Measurements from ENCODE around the gene SNAI3. TPM values are rescaled to one million over a fixed set of nuclear protein-coding genes. Genes with fewer than 3 reads are reported as not detected.
A peak's percentile ranks its signal among the peaks of the same experiment; 100 is the strongest.

The SNAI3 gene
- total RNA-seq (ENCODE audit: low replicate concordance), result not detected in 2 replicates

DNA sequence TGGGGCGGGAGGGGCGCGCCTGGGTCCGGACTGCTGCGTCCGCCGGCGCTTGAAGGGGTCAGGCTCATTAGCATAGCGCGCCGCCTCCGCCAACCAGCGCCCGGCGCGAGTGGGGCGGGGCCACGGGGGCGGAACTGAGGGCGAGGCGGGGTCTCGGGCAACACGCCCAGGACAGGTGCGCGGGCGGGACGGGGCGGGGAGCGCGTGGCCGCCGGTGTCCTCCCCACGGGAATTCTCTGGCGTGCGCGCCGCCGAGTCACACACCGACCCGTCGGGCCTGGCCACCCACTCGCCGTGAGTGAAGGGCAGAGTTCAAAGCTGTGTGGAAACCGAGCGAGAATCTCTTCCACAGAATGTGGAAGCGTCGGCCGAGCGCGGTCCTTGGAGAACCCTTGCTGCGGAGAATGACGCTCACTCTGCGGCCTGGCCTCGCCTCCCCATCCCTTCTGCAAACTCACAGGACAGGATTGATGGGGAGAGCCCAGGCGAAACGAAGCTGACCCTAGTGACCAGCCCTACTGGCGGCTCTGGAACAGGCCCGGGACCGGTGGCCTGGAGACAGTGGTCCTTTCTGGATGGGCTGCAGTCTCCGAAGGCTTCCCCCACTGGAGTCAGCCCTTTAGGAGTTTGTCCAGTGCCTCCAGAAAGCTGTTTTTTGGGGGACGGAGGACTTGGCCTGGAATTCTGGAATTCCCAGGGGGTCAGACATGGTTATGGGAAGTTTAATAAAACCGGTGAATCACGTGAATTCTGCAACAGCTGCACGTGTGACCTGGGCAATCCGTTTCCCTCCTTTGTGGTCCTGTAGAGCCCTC is at the start of gene SNAI3:
Gene SNAI3 (minus strand): TSS at position 69 of the 815 bp plus-strand sequence. CDS start 101 bp downstream, outside the sequence.
- TF ChIP-seq CTCF (IDR thresholded peaks at IDR 0.05; ENCODE audit: insufficient read depth, low read length), result no peak
- no peak for DNase-seq (ENCODE audit: low read depth)
- peak within 1 kb of the TSS; percentile 52 for H3K4me3 ChIP-seq (ENCODE audit: low read depth, low read length)

- TF ChIP-seq CTCF (IDR thresholded peaks at IDR 0.05; ENCODE audit: insufficient read depth, low read length), result no peak
- no peak for DNase-seq (ENCODE audit: low read depth)
Observed at GRCh38 chr16:88736088-88736487, 49.8 kb upstream of the SNAI3 start.

GRCh38 chr16:88735616-88736015 is 49.3 kb upstream of the SNAI3 start:
- no peak overlapping the region for H3K4me3 ChIP-seq (ENCODE audit: low read depth, low read length)
- no peak for TF ChIP-seq CTCF (IDR thresholded peaks at IDR 0.05; ENCODE audit: insufficient read depth, low read length)
- no peak for DNase-seq (ENCODE audit: low read depth)

More at GRCh38 chr16:88736088-88736487, 49.8 kb upstream of the SNAI3 start:
- H3K4me3 ChIP-seq (ENCODE audit: low read depth, low read length), result no peak overlapping the region

DNA sequence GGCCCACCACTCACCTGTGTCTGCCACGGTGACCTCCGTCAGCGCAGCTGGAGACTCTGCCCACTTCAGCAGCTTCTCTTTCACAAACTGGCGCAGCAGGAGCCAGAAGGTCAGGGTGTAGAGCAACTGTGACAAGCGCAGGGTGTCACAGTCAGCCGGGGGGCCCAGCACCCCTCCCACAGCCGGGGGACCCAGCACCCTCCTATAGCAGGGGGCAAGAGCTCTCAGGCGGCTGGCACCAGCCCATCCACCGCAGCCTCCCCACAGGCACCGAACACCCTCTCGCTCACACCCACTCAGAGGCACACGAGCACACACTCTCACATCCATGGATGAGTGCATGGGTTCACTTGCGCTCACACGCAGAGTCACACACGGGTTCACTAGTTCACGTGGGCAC is 48.8 kb upstream of the SNAI3 start:
- no peak overlapping the region for H3K4me3 ChIP-seq (ENCODE audit: low read depth, low read length)
- DNase-seq (ENCODE audit: low read depth), result no peak
- no peak for TF ChIP-seq CTCF (IDR thresholded peaks at IDR 0.05; ENCODE audit: insufficient read depth, low read length)

GRCh38 chr16:88734361-88734728 is 48.0 kb upstream of the SNAI3 start:
- no peak for DNase-seq (ENCODE audit: low read depth)
- TF ChIP-seq CTCF (IDR thresholded peaks at IDR 0.05; ENCODE audit: insufficient read depth, low read length), result no peak

DNA sequence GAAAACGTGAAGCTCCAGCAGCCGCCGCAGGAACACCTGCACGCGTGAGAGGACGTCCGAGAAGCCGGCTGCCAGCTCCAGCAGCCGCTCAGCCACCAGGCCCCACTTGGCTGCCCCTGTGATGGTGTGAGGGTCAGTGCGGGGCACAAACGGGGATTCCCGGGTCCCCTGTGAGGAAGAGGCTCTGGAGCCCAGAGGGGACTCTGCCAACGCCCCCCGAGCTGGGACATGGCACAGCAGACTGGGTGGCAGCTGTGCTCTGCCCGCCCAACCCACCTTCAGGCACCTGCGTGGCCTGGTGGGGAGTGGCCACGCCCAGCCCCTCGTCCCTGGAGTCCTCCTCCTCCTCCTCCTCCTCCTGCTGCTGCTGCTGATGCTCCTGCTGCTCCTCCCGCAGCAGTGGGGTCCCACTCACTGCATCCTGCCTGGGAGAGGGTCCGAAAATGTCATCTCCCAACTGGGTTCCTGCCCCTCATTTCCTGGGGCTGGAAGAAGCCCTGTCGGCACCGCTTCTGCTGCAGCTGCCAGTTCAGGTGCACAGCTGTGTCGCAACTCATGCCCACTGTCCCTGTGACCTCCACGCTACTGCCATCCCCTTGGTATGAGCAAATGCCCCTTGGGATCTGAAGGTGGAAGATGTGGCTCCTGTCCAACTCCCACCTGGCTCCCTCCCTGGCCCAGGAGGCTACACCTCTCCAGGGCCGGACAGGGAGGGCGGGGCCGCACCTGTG is 47.5 kb upstream of the SNAI3 start:
- H3K4me3 ChIP-seq (ENCODE audit: low read depth, low read length), result no peak overlapping the region
- DNase-seq (ENCODE audit: low read depth), result no peak
- TF ChIP-seq CTCF (IDR thresholded peaks at IDR 0.05; ENCODE audit: insufficient read depth, low read length), result no peak

More at GRCh38 chr16:88734361-88734728, 48.0 kb upstream of the SNAI3 start:
- H3K4me3 ChIP-seq (ENCODE audit: low read depth, low read length), result no peak overlapping the region
